GM19025 (cell line): ENCODE results near the gene ASXL2.

Experiments
- ATAC-seq: cut with Tn5 transposase; IDR thresholded peaks from one replicate; pipeline ENCODE4 v1.9.1; 2021; ENCODE audit warnings: mild to moderate bottlenecking, low read depth, moderate library complexity; ENCODE audit not compliant: unreplicated experiment

The ASXL2 gene

DNA sequence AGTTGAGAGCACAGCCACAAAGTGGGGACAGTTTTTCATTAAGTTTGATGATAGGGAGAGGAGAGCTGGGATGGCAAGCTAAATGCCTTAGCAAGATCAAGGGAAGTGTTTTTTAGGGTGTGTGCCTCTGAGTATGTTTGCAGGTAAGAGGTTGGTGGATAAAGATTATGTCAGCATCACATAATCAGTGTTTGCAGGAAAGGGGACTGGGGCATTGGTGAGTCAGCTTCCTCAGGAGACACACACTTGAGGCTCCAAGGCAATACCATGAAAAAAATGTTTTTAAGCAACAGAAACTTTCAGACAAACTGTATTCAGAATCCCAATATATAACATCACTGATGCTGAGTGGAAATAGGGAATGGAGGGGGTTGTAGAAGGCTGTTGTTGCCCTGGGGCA is 179.5 kb downstream of the ASXL2 start:
- no peak for ATAC-seq

DNA sequence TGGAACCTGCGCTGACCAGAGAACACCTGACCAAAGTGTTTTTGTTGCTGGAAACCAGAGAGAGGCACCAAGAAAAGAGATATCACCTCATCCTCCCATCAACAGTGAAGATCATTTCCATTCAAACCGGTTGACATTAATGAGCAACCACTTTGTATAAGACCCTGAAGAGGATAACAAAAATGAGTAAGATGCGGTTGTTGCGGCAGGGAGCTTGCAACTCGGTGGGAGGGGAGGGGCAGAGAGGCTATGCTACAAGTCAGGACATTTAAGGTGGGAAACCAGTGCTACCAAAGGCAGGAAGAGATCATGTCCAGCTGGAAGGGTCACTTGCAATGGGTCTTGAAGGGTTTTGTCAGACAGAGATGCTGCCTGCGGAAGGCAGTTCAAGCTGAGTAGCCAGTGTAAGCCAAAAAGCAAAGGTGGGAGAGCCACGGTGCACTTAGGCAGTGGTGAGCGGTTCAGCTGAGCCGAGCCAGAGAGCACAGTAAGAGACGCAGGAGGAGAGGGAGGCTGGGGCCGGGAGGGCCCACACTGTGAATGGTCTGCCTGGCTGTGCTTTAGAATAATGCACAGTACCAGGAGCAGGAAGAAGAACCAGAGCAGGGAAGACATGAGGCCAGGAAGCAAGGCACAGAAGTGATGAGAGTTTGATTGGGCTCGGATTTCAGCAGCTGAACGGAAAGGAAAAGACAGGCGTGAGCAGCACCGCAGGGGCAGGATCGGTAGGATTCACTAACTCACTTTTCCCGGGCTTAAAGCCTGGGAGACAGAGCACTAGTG is 180.5 kb downstream of the ASXL2 start:
- no peak for ATAC-seq

DNA sequence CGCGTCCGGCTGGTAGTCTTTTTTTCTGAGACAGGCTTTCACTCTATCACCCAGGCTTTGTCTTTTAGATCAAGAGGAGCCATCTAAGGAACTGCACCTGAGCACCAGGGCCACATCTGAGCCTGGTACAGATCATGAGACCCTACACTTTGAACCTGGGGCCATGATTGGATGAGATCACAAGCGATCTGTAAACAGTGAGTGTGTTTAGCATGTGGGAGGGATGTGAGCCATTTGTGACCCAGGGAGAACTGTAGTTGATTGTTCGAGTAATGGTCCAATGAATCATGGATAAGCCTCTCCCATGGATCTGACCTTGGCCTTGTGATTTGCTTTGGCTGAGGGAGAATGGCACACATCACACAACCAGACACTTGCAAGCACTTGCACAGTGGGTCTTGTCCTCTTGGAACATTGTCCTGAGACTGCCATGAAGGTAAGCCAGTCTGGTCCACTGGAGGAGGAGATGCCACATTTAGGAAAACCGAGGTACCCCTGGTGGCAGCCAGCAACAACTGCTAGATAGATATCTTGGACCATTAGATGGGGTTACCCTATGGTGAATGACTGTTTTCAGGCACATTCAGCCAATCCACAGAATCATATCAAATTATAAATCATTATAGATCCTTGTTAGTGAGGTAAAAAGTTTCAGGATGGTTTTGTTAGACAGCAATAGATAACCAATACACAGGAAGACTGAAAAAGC is 185.4 kb downstream of the ASXL2 start:
- ATAC-seq = no peak

DNA sequence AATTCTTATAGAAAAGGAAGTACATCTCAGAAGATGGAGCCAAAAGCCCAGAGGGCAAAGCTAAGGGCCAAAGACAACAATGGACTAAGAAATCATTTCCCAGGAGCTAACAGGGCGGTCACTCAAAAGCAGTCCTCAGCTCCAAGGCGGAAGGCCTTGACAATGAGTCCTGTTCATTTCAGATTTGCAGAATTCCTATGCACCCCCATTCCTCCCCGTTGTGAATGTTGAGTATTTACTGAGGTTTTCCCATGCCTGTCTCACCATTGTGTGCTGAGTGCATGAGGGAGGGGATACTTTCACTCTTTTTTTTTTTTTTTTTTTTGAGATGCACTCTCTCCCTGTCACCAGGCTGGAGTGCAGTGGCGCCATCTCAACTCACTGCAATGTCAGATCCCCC is 186.1 kb downstream of the ASXL2 start:
- no peak for ATAC-seq

DNA sequence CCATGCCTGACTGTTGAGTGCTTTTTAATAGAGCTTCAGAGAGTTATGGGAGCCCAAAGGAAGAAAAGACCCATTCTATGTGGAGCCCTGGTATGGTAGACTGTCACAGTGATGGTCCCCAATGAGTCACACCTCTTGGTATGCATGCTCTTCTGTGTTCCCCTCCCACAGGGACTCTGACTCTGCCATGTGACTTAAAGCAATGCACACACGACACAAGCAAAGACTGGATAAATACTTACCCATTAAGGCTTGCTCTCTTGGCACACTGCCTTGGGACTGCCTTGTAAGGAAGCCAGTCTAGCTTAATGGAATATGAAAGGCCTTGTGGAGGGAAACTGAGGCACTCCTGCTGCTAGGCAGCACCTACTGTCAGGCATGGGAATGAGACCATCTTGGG is 188.2 kb downstream of the ASXL2 start:
- ATAC-seq = no peak

DNA sequence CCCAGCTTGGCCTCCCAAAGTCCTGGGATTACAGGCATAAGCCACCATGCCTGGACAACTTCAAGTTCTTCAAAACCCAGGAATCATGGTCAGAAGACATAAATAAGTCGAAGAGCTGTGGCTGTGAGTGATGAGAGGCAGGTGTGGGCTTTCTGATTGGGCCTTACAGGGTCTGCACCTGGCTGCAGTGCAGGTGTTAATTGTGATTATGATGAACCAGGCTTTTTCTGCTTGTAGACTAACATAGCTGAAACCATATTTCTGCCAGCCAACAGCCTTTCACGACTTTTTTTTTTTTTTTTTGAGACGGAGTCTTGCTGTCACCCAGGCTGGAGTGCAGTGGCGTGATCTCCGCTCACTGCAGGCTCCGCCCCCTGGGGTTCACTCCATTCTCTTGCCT is 190.1 kb downstream of the ASXL2 start:
- ATAC-seq = no peak

DNA sequence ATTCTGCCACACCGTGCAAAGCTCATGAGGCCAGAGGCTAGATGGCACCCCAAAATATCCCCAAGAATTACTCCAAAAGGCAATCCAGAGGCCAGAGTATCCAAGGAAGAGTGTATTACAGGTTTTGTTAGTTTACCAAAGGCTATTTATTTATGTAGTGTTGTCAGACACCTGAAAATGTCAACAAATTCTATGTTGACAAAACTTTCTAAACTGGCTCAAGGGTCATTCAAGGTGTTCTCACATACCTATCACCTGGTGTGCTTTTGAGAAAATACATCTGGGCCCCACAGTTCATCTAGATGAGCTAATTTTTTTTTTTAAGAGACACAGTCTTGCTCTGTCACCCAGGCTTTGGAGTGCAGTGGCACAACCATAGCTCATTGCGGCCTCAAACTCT is 192.5 kb downstream of the ASXL2 start:
- ATAC-seq = no peak

DNA sequence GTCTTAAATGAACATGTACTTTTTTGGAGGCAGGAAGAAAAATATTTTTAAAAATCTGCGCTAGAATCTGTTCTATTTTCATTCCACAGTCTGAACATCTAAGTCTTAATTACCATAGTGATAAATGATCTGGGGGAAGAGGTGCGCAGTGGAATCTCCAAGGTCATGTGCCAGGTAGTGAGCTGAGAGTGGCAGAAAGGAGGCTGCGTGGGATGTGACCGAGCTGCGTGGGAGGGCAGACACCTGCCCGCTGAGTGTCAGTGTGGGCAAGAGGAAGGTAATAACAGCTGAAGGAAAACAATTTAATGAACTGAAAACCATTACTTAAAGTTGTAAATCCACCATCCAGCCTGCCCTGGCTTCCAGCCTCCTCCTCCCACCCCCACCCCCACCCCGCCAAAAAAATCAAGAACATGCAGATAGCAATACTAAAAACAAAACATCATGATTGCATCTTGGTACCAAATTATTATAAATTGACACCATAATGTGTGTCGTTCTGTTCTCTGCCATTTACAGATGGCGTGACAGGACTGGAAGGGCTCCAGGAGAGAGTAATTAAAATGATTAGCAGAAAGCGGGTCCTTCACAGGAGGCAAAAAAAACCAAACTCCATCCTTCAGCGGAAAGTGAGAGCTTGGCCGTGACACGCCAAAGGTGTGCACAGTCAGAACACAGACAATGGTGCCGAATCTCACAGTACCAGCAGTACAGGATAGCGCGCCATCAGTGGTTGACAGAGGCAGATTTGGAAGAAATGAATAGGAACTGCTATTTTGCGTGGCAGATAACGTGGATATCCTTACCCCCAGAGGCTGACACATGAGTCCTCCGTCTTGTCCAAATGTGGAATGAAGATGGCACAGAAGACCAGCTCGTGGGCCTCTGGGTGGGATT is 193.5 kb downstream of the ASXL2 start:
- ATAC-seq = no peak
